Epidermal melanocyte (primary cell): Measurements from ENCODE around the gene VAC14.
"Not testable (repeated sequence)": the region's sequence is repeated elsewhere in the genome, so short reads cannot be mapped to it uniquely, and the experiment has no call there.

Experiments
- DNase-seq: peaks from one replicate; pipeline ENCODE4 v3.0.0; 2011; ENCODE audit warnings: low spot score; ENCODE audit not compliant: insufficient read length

The VAC14 gene

DNA sequence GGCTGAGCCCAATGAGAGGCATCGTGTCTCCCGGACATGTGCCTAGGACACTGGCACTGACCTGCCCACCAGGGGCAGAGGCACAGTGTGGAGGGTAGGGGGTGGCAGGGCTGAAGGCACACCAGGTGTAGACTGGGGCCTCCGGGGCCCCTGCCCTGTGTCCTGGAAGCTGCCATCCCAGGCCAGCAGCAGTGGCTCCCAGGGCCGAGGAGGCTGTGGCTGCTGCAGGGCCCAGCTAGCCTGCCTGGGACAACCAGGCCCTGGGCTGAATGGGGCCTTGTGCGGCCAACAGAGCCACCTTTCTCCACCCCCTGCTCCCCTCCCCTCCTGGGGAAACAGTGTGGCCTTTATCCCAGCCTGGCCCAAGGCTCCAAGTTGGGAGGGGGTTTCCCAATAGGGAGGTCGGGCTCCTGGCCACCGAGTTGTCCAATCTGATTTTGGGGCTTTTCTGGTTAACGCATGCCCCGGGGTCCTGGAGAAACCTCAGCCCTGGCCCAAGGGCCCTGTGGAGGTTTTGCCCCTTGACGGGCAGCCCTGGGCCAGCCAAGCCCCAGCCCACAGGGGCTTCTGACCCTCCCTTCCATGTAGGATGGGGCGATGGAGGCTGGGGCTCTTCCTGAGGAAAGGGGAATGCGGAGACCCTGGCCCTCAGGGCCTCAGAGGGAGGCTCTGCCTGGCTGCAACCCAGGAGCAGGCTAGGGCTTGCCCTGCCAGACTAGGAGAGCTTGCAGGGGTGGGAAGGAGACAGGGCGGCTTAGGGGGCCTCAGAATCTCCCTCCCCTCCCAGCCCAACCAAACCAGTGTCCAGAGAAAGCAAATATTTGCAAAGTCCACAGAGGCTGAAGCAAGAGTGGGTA, 119.3 kb downstream of the VAC14 start:
- DNase-seq = peak; percentile 80

GRCh38 chr16:70680495-70681381, 120.2 kb downstream of the VAC14 start:
- DNase-seq = no peak

- DNase-seq = no peak
Measured at GRCh38 chr16:70679671-70680494, 121.1 kb downstream of the VAC14 start.

GRCh38 chr16:70678898-70679670, 121.9 kb downstream of the VAC14 start:
- DNase-seq = no peak

GRCh38 chr16:70678121-70678897, 122.6 kb downstream of the VAC14 start:
- no peak for DNase-seq

DNA sequence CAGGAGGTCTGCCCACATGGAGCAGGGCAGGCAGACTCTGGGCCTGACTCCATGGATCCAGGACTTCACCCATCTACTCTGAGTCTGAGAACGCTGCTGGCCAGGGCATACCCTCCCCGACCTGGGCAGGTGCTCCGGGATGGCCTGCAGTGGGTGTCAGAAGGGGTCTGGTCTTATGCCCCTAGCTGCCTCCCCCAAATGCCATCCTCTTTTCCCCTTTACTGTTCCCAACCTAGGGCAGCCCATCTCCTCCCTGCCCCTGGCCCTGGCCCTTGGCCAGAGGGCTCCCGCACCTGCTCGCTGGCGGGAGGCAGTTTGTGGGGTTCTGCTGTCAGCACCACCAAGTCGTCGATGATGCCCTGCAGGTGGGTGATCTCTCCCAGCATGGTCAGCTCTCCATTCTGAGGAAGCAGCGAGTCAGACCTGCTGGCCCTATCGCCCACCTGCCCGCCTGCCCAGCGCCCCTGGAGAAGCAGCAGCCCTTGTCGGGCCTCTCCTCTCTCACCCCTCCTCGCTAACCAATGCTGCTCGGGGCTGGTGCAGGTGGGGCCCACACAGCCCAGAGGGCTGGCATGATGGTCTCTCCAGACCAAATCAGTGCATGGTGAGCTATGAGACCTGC, 123.3 kb downstream of the VAC14 start:
- DNase-seq = no peak

DNA sequence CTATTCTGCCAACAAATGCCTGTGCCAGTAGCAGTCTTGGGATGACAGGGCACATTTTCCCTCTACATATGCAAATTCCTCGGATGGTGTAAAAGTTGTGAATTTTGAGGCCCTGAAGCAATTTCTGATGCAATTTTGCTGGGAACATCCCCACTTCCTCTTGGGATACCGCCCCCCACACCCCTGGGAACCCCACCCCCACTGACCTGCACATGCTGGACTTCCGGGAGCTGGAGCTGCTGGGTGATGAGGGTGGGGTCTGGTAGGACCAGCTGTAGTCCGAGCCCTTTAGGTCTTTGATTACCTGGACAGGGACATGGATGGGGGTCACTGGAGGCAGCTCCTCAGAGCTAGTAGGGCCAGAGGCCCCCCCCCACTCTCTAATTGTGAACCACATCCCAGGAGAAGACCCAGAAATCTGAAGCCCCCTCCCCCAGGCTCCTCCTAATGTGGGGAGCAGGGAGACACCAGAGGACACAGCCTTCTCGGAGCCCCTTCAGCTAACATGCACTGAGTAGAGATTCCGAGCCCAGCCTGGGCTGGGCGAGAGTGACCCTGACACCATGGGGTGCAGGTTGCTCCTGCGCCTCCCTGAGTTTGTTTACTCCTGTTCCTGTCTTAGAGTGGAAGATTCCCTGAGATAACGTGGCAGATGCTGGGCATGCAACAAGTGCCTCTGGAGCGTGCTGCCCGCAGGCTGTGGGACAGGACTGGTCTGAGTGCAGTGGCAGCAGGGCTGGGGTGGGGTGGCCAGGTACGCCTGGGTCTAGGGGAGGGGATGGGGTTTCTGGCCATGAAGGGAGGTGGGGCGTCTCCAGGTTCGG, 124.1 kb downstream of the VAC14 start:
- no peak for DNase-seq

DNA sequence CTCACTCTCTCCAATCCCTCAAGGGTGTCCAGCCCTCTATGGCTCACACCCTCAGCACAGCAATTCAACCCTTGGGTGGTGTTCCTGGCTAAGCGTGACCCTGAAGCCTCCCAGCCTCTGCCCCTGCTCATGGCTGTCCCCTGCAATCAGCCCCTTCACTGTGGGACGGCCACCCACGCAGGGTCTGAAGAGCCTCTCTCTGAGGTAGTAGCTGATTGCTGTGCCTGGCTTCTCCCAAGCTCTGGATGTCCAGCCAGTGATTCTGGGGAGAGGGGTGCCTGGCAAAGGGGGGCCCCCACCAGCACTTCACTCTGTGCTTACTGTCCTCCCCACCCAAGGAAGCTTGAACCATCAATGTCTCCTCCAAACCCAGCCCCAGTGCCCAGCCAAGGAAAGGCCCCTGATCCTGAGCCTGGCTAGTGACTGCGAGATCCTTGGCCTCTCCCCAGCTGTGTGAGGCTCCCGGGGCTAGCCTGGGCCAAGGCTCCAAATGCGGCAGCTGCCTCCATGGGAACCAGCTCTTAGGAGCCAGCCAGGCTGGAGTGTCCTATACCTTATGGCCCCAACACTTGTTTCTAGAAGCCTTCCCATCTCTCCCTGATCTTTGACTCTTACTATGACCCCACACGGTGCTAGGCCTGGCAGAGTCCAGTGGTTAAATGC, 125.0 kb downstream of the VAC14 start:
- no peak for DNase-seq

GRCh38 chr16:70674221-70675014, 126.5 kb downstream of the VAC14 start:
- DNase-seq = no peak

DNA sequence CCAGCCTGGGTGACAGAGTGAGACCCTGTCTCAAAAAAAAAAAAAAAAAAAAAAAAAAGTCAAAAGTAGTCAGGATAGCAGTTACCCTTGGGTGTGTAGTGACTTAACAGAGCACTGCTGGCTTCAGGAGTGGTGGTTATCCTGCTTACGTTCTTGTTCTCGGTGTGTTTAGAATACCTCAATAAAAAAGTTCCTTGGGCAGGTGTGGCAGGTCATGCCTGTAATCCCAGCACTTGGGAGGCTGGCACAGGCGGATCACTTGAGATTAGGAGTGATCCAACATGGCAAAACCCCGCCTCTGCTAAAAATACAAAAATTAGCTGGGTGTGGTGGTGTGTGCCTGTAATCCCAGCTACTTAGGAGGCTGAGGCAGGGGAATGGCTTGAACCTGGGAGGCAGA, 130.0 kb downstream of the VAC14 start:
- DNase-seq = not testable (repeated sequence)

GRCh38 chr16:70670175-70670574, 130.8 kb downstream of the VAC14 start:
- DNase-seq = no peak

- DNase-seq = no peak
Measured at GRCh38 chr16:70665806-70666735, 134.9 kb downstream of the VAC14 start.

DNA sequence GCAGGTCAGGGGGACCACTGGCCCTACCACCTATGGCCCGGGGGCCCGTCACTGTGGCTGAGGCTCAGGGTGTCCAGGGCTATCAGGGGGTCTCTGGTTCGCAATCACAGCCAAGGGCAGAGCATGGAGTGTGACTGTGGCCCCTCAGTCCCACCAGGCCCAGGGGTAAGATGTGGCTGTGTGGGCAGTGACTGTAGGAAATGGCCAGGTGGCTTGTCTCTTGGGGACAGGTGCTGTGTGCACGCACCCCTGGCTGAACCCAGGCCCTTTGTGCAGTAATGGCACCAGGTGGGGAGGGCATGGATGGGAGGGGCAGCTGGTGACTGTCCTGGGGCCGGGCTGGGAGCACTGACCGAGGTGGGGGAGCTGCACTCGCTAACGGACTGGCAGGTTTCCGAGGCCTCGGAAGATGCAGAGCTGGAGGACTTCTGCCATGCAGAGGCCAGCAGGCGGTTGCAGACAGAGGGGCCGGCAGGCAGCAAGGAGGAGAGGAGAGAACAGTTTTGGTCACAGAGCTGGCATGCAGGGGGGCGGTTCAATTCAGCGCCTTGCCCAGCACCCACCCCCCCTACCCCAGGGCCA, 135.8 kb downstream of the VAC14 start:
- no peak for DNase-seq

GRCh38 chr16:70664325-70665112, 136.4 kb downstream of the VAC14 start:
- no peak for DNase-seq
